Body of pancreas (tissue), 4 donors: ENCODE data around the gene ATP1A3. TPM values are rescaled to one million over a fixed set of nuclear protein-coding genes. Genes with fewer than 3 reads are reported as not detected.
A peak's percentile ranks its signal among the peaks of the same experiment; 100 is the strongest.

Experiments
- ATAC-seq: fragments of 150-250 bp; one replicate; pipeline ENCODE4 v1.9.1; 2016
- DNase-seq, 4 donors: peaks; one replicate each; pipeline ENCODE4 v3.0.0-alpha.2; 2019
- H3K27ac ChIP-seq, 4 donors: fragments of 200-600 bp; sonication (generic); 1 replicate in 3 of 4; 2 replicates in 1 of 4; pipeline versions ENCODE4 v1.5.1 to v1.6.1; 2016 to 2019; ENCODE audit warnings: mild to moderate bottlenecking in 1 of 4, mixed read lengths in 1 of 4, moderate library complexity in 1 of 4
- H3K27me3 ChIP-seq, 2 donors: fragments of 200-600 bp; sonication (generic); one replicate each; pipeline ENCODE4 v1.6.0; 2016; ENCODE audit warnings: mild to moderate bottlenecking in 1 of 2
- H3K36me3 ChIP-seq, 2 donors: fragments of 200-600 bp; sonication (generic); replicated peaks in 1 of 2; 2 replicates each; pipeline ENCODE4 v1.5.1; 2016; ENCODE audit warnings: low read depth in 2 of 2; ENCODE audit not compliant: insufficient read depth in 1 of 2
- H3K4me1 ChIP-seq: fragments of 200-600 bp; sonication (generic); one replicate; pipeline ENCODE4 v1.6.0; 2016
- H3K4me3 ChIP-seq, 2 donors: fragments of 200-600 bp; sonication (generic); 1 replicate in 1 of 2; 2 replicates in 1 of 2; pipeline ENCODE4 v1.5.1; 2016 to 2019
- H3K9me3 ChIP-seq, 3 donors: fragments of 200-600 bp; sonication (generic); 1 replicate in 2 of 3; 2 replicates in 1 of 3; pipeline ENCODE4 v1.5.1; 2016
- POLR2A ChIP-seq, 3 donors: fragments of 450-650 bp; IDR thresholded peaks; one replicate each; pipeline ENCODE4 v1.6.1; 2016; ENCODE audit warnings: antibody characterized with exemption in 3 of 3, mild to moderate bottlenecking in 2 of 3
- WGBS, 2 donors: methylation state at CpG; one replicate each; pipeline ENCODE4 v1.1.5; 2017; 5-methylcytosine and 5-hydroxymethylcytosine counted together
- intact Hi-C: fragments of 100-400 bp; cut with DNase I; formaldehyde crosslinking; loops from one replicate; pipeline ENCODE4 v1.15.1; 2023
- total RNA-seq, 2 donors: library from RNA; depleted of rRNA; stranded (reverse); fragments of >200 nt; gene quantifications; one replicate each; pipeline ENCODE4 v1.1.0, GENCODE V29; 2016
- TF ChIP-seq, protein P1 (sequence below), 7 experiments: fragments of 450-650 bp in 4 of 7; fragments of 200-600 bp in 3 of 7; sonication (generic) in 3 of 7; IDR thresholded peaks; one replicate each; pipeline ENCODE4 v1.5.1; 2016 to 2019; ENCODE audit warnings: antibody characterized with exemption in 7 of 7

The ATP1A3 gene
- total RNA-seq, 2 donors from 2014 or later = 0.26 TPM; not detected in 1

DNA sequence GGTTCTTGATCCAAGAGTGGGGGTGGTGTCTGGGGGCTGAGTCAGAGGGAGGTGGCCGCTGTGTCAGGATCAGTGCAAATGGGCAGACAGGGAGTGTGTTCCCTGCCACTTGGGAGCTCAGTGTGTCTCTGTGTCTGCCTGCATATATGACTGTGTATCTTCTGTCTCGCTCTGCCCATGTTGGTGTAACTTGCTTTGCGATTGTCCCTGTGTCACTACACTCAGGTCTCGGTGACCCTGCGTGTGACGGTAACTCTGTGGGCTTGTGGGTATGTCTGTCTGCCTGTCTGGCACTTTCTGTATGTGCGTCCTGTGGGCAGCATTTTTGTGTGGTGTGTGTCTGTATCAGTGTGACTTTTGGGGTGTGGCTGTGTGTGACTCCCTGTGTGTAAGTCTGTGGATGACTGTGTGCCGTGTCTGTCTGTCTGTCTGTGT, 57.6 kb downstream of the ATP1A3 start:
- WGBS, 2 donors = 69 to 76% methylated on average over 4 to 8 of the region's 8 CpGs

DNA sequence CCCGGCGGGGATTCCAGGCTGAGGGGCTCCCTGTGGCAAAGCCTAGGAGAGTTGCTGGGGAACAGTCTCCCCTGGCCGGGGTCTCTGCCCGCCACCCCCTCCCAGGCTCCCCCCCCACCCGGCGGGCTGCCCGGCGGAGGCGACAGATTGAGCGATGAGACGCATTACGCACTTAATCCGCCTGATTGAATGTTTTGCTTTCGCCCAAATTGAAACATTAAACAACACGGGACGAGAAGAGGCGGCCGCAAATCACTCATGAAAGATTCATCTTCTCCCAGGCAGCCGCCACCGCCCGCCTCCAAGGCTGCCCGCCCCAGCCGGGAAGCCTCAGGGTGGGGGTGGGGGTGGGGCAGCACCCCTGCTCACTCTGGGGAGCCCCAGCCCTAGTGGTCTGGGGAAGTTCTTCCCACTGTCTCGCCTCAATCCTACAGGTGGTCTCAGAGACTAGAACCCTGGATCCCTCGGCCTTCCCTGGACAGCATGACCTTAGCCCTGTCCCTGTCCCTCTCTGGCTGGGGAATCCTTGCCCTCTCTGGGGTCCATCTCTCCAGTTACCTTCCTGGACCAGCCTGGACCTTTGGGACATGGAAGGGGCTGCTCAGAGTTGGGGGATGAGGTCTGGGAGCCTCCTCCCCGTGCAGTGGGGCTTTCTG, 58.1 kb downstream of the ATP1A3 start:
- no peak overlapping the region for H3K4me3 ChIP-seq
- no peaks in the 10 kb centered on the region for H3K9me3 ChIP-seq
- peaks cover 18% of the 10 kb centered on the region for H3K4me1 ChIP-seq
- DNase-seq = no peak
- no peaks in the 10 kb centered on the region for H3K36me3 ChIP-seq
- WGBS, 2 donors = 31 to 44% methylated on average over 4 to 25 of the region's 26 CpGs
- intact Hi-C loops = loop anchor here (5.0 kb wide), 1 partner anchor 59 kb away; the partner anchor contains the start of gene CD79A
- no peak for TF ChIP-seq POLR2A (IDR thresholded peaks at IDR 0.05)
- TF ChIP-seq, protein P1, sequence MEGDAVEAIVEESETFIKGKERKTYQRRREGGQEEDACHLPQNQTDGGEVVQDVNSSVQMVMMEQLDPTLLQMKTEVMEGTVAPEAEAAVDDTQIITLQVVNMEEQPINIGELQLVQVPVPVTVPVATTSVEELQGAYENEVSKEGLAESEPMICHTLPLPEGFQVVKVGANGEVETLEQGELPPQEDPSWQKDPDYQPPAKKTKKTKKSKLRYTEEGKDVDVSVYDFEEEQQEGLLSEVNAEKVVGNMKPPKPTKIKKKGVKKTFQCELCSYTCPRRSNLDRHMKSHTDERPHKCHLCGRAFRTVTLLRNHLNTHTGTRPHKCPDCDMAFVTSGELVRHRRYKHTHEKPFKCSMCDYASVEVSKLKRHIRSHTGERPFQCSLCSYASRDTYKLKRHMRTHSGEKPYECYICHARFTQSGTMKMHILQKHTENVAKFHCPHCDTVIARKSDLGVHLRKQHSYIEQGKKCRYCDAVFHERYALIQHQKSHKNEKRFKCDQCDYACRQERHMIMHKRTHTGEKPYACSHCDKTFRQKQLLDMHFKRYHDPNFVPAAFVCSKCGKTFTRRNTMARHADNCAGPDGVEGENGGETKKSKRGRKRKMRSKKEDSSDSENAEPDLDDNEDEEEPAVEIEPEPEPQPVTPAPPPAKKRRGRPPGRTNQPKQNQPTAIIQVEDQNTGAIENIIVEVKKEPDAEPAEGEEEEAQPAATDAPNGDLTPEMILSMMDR (IDR thresholded peaks at IDR 0.05) = no peak
- H3K27me3 ChIP-seq = peaks cover 0 to 10% of the 10 kb centered on the region in 2 donors
- H3K27ac ChIP-seq = no peak overlapping the region
- ATAC-seq = no peak

More for the DNA sequence above, 57.6 kb downstream of the ATP1A3 start:
- peaks cover 22% of the 10 kb centered on the region for H3K4me1 ChIP-seq
- ATAC-seq (no peak), DNase-seq (no peak)
- H3K27ac ChIP-seq = no peak overlapping the region
- H3K36me3 ChIP-seq = no peaks in the 10 kb centered on the region
- peaks cover 0 to 14% of the 10 kb centered on the region in 2 donors for H3K27me3 ChIP-seq
- no peak for TF ChIP-seq POLR2A (IDR thresholded peaks at IDR 0.05)
- TF ChIP-seq, protein P1 (IDR thresholded peaks at IDR 0.05) = no peak
- intact Hi-C loops = loop anchor here (5.0 kb wide), 1 partner anchor 59 kb away; the partner anchor contains the start of gene CD79A
- H3K9me3 ChIP-seq = no peaks in the 10 kb centered on the region
- H3K4me3 ChIP-seq = no peak overlapping the region

DNA sequence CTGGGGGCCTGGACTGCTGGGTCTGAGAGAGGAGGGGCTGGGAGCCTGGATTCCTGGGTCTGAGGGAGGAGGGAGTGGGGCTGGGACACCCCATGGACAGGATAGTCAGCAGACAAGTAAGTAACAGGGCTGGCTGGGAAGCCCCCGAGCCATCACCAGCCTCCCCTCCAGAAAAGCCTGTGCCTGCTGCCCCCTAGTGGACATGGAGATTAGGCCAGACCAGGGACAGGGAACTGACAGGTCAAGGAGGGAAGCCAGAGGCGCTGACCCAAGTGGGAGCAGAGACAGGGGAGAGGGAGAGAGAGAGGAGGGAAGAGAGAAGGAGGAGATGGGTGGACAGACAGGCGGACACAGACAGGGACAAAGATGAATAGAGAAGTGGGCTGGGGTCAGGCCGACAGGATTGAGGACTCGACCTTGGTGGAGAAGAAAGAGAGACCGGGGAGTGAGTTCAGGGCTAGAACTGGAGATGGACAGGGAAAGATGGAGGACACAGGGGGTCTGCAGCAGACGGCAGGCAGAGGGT, 59.1 kb downstream of the ATP1A3 start:
- intact Hi-C loops = loop anchor here (5.0 kb wide), 1 partner anchor 58 kb away; the partner anchor contains the start of gene CD79A
- Histone ChIP-seq H3K9me3 (no peaks in the 10 kb centered on the region), H3K27me3 (peaks cover 0 to 4% of the 10 kb centered on the region in 2 donors), H3K27ac (no peak overlapping the region), H3K4me1 (peaks cover 10% of the 10 kb centered on the region), H3K36me3 (no peaks in the 10 kb centered on the region), H3K4me3 (no peak overlapping the region)
- TF ChIP-seq, protein P1 (IDR thresholded peaks at IDR 0.05) = peak; percentile 67 to 87 (median 79)
- TF ChIP-seq POLR2A (IDR thresholded peaks at IDR 0.05) = no peak
- ATAC-seq = peak; percentile 77
- DNase-seq = peak; percentile 66 to 71 (median 68)
- 10 to 12% methylated on average over 7 of the region's 7 CpGs for WGBS, 2 donors

GRCh38 chr19:41933693-41934426, 60.2 kb downstream of the ATP1A3 start:
- H3K4me3 ChIP-seq = no peak overlapping the region
- peaks cover 0 to 4% of the 10 kb centered on the region in 2 donors for H3K27me3 ChIP-seq
- H3K36me3 ChIP-seq = no peaks in the 10 kb centered on the region
- H3K27ac ChIP-seq = no peak overlapping the region
- DNase-seq (no peak), ATAC-seq (no peak)
- peaks cover 14% of the 10 kb centered on the region for H3K4me1 ChIP-seq
- TF ChIP-seq, protein P1 (IDR thresholded peaks at IDR 0.05) = no peak
- no peak for TF ChIP-seq POLR2A (IDR thresholded peaks at IDR 0.05)
- intact Hi-C loops = no loop called here
- 73 to 75% methylated on average over 5 to 7 of the region's 7 CpGs for WGBS, 2 donors
- no peaks in the 10 kb centered on the region for H3K9me3 ChIP-seq
